ENCODE data around the gene GRID2. TPM values are rescaled to one million over a fixed set of nuclear protein-coding genes. Genes with fewer than 3 reads are reported as not detected.

The GRID2 gene
- total RNA-seq, 1 experiment from 2014 or later = not detected

DNA sequence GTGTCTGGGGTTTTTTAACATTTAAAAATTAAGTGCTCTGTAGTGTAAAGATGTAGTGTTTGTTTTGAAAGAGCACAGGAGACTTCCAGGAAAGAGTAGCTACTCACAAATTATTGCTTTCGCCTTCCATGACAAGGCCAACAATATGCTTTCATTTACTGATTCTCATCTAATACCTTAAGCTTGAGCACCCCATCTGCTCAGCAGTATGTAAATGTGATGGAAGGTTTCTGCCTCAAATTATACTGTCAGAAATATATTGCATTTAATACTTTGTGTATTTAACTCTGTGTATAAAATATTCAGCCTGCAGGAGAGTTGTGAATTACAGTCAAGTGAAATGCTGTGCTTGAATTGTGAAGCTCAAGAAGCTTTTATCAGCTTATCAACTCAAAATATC is 1228.5 kb downstream of the GRID2 start:
- ChIA-PET POLR2A (no interaction called here), CTCF (no interaction called here)
- no peak overlapping the region for H3K4me3 ChIP-seq (ENCODE audit: low read depth, low read length)
- intact Hi-C loops (cut with micrococcal nuclease; ENCODE audit: unreplicated experiment) = no loop called here
- TF ChIP-seq, protein P1, sequence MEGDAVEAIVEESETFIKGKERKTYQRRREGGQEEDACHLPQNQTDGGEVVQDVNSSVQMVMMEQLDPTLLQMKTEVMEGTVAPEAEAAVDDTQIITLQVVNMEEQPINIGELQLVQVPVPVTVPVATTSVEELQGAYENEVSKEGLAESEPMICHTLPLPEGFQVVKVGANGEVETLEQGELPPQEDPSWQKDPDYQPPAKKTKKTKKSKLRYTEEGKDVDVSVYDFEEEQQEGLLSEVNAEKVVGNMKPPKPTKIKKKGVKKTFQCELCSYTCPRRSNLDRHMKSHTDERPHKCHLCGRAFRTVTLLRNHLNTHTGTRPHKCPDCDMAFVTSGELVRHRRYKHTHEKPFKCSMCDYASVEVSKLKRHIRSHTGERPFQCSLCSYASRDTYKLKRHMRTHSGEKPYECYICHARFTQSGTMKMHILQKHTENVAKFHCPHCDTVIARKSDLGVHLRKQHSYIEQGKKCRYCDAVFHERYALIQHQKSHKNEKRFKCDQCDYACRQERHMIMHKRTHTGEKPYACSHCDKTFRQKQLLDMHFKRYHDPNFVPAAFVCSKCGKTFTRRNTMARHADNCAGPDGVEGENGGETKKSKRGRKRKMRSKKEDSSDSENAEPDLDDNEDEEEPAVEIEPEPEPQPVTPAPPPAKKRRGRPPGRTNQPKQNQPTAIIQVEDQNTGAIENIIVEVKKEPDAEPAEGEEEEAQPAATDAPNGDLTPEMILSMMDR (IDR thresholded peaks at IDR 0.05; ENCODE audit: insufficient read depth in 1 of 2, low read depth in 1 of 2, low read length in 1 of 2, severe bottlenecking in 1 of 2, unreplicated experiment in 1 of 2) = no peak
- H3K9me3 ChIP-seq = no peaks in the 10 kb centered on the region
- Mint-ChIP-seq H3K4me1 (ENCODE audit: low read depth, unreplicated experiment) (no peaks in the 10 kb centered on the region), H3K27me3 (ENCODE audit: insufficient read depth, unreplicated experiment) (peaks cover 2% of the 10 kb centered on the region), H3K4me3 (ENCODE audit: unreplicated experiment) (no peak overlapping the region), H3K27ac (ENCODE audit: unreplicated experiment) (no peak overlapping the region), H3K9me3 (ENCODE audit: unreplicated experiment) (no peaks in the 10 kb centered on the region), H3K36me3 (ENCODE audit: insufficient read depth, unreplicated experiment) (no peaks in the 10 kb centered on the region)
- H3K36me3 ChIP-seq (ENCODE audit: control insufficient read depth, insufficient read depth, low read length) = no peaks in the 10 kb centered on the region
- no peaks in the 10 kb centered on the region for H3K4me1 ChIP-seq
- H3K27me3 ChIP-seq (replicated peaks; ENCODE audit: control insufficient read depth, insufficient read depth, low read length) = no peaks in the 10 kb centered on the region
- BruUV-seq (replicated peaks) = no TSS peak
- no peak for DNase-seq

DNA sequence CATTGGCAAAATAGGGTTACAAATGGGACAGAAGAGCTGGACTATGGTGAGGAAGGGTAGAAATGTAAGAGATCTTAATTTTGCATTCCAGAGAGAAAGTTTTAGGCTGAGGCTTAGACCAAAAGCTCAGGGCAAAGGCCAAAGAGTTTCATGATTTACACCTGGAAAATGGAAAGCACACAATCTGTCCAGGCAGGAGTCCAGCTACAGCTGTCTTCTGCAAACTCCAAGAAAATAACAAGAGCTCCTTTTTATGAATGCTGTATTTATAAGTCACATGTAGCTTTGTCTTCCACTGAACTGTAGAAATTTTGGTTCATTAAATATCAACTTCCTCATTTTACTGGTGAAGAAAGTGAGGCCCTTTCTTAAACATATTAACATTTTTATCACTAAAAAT is 1236.8 kb downstream of the GRID2 start:
- H3K4me3 Mint-ChIP-seq (ENCODE audit: unreplicated experiment) = no peak overlapping the region
- TF ChIP-seq, protein P1 (IDR thresholded peaks at IDR 0.05; ENCODE audit: insufficient read depth in 1 of 2, low read depth in 1 of 2, low read length in 1 of 2, severe bottlenecking in 1 of 2, unreplicated experiment in 1 of 2) = no peak
- no peaks in the 10 kb centered on the region for H3K4me1 ChIP-seq
- DNase-seq = no peak
- intact Hi-C loops (cut with micrococcal nuclease; ENCODE audit: unreplicated experiment) = no loop called here
- H3K27me3 ChIP-seq (replicated peaks; ENCODE audit: control insufficient read depth, insufficient read depth, low read length) = no peaks in the 10 kb centered on the region
- no peaks in the 10 kb centered on the region for H3K9me3 ChIP-seq
- H3K27ac Mint-ChIP-seq (ENCODE audit: unreplicated experiment) = no peak overlapping the region
- peaks cover 2% of the 10 kb centered on the region for H3K27me3 Mint-ChIP-seq (ENCODE audit: insufficient read depth, unreplicated experiment)
- BruUV-seq (replicated peaks) = no TSS peak
- H3K4me3 ChIP-seq (ENCODE audit: low read depth, low read length) = no peak overlapping the region
- CTCF ChIA-PET = no interaction called here
- H3K9me3 Mint-ChIP-seq (ENCODE audit: unreplicated experiment) = no peaks in the 10 kb centered on the region
- H3K36me3 Mint-ChIP-seq (ENCODE audit: insufficient read depth, unreplicated experiment) = no peaks in the 10 kb centered on the region
- no peaks in the 10 kb centered on the region for H3K36me3 ChIP-seq (ENCODE audit: control insufficient read depth, insufficient read depth, low read length)
- POLR2A ChIA-PET = no interaction called here
- no peaks in the 10 kb centered on the region for H3K4me1 Mint-ChIP-seq (ENCODE audit: low read depth, unreplicated experiment)

DNA sequence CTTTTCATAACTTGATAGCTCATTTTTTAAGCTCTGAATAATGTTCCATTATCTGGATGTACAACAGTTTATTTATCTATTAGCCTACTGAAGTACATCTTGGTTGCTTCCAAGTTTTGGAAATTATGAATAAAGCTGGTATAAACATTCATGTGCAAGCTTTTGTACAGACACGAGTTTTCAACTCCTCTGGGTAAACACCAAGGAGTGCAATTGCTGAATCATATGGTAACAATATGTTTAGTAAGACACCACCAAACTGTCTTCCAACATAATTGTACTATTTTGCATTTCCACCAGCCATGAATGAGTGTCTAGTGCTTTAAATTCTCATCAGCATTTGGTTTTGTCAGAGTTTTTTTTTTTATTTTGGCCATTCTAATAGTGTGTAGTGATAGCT is 1258.1 kb downstream of the GRID2 start:
- BruUV-seq (replicated peaks) = no TSS peak
- H3K9me3 Mint-ChIP-seq (ENCODE audit: unreplicated experiment) = no peaks in the 10 kb centered on the region
- H3K27me3 ChIP-seq (replicated peaks; ENCODE audit: control insufficient read depth, insufficient read depth, low read length) = no peaks in the 10 kb centered on the region
- no peak overlapping the region for H3K4me3 Mint-ChIP-seq (ENCODE audit: unreplicated experiment)
- H3K36me3 ChIP-seq (ENCODE audit: control insufficient read depth, insufficient read depth, low read length) = no peaks in the 10 kb centered on the region
- no peaks in the 10 kb centered on the region for H3K36me3 Mint-ChIP-seq (ENCODE audit: insufficient read depth, unreplicated experiment)
- H3K9me3 ChIP-seq = no peaks in the 10 kb centered on the region
- H3K4me1 Mint-ChIP-seq (ENCODE audit: low read depth, unreplicated experiment) = no peaks in the 10 kb centered on the region
- intact Hi-C loops (cut with micrococcal nuclease; ENCODE audit: unreplicated experiment) = no loop called here
- no peaks in the 10 kb centered on the region for H3K4me1 ChIP-seq
- POLR2A ChIA-PET = no interaction called here
- CTCF ChIA-PET = no interaction called here
- TF ChIP-seq, protein P1 (IDR thresholded peaks at IDR 0.05; ENCODE audit: insufficient read depth in 1 of 2, low read depth in 1 of 2, low read length in 1 of 2, severe bottlenecking in 1 of 2, unreplicated experiment in 1 of 2) = no peak
- no peak for DNase-seq
- H3K4me3 ChIP-seq (ENCODE audit: low read depth, low read length) = no peak overlapping the region
- no peak overlapping the region for H3K27ac Mint-ChIP-seq (ENCODE audit: unreplicated experiment)
- H3K27me3 Mint-ChIP-seq (ENCODE audit: insufficient read depth, unreplicated experiment) = no peaks in the 10 kb centered on the region
